HepG2 (cell line): Measurements from ENCODE around the gene PRSS12. TPM values are rescaled to one million over a fixed set of nuclear protein-coding genes. Genes with fewer than 3 reads are reported as not detected.

Experiments
- KIAA2018 ChIP-seq: sonication (generic); formaldehyde crosslinking; IDR thresholded peaks from 2 replicates; pipeline ENCODE4 v1.5.0; 2020; ENCODE audit warnings: mild to moderate bottlenecking, missing genetic modification reagents, borderline replicate concordance
- SKI ChIP-seq: fragments of 450-650 bp; IDR thresholded peaks from one replicate; pipeline ENCODE4 v1.6.1; 2018; ENCODE audit warnings: mild to moderate bottlenecking; ENCODE audit not compliant: partially characterized antibody
- SUZ12 ChIP-seq: fragments of 150-350 bp; IDR thresholded peaks from 2 replicates; pipeline ENCODE4 v1.6.1; 2014; ENCODE audit warnings: low read depth, low read length
- ZNF263 ChIP-seq: sonication (generic); formaldehyde crosslinking; IDR thresholded peaks from 2 replicates; pipeline ENCODE4 v1.4.0; 2020; ENCODE audit warnings: missing genetic modification reagents
- ZNF503 ChIP-seq: sonication (generic); formaldehyde crosslinking; IDR thresholded peaks from 2 replicates; pipeline ENCODE4 v1.4.0; 2020; ENCODE audit warnings: missing genetic modification reagents
- ZNF564 ChIP-seq: sonication (generic); formaldehyde crosslinking; IDR thresholded peaks from 2 replicates; pipeline ENCODE4 v1.8.1; 2023; ENCODE audit warnings: mild to moderate bottlenecking, missing genetic modification reagents
- polyA plus RNA-seq, 8 experiments: library from polyadenylated mRNA; depleted of rRNA in 3 of 8; stranded (reverse) in 7 of 8; unstranded in 1 of 8; fragments of >200 nt; fragmentation: Illumina TruSeq in 4 of 8; extraction: Trizol in 4 of 8; gene quantifications; 2 replicates each; pipeline versions ENCODE4 v1.2.1 to v1.2.3, GENCODE V29; 2011 to 2016; ENCODE audit warnings: low read depth in 4 of 8, missing spikeins in 1 of 8, mixed read lengths in 1 of 8; ENCODE audit not compliant: insufficient read depth in 1 of 8
- total RNA-seq, 5 experiments: library from RNA; depleted of rRNA; stranded (reverse); fragments of >200 nt; fragmentation: Illumina TruSeq; extraction: Trizol; gene quantifications; 2 replicates each; pipeline ENCODE4 v1.2.3, GENCODE V29; 2016; ENCODE audit warnings: low read depth in 1 of 5

PRSS12 gene
- total and polyA plus RNA-seq, 2 of the 13 experiments (the other 11 are each of a cell fraction or from before 2014, with no cell fraction given): 0.02 TPM; not detected in 1

DNA sequence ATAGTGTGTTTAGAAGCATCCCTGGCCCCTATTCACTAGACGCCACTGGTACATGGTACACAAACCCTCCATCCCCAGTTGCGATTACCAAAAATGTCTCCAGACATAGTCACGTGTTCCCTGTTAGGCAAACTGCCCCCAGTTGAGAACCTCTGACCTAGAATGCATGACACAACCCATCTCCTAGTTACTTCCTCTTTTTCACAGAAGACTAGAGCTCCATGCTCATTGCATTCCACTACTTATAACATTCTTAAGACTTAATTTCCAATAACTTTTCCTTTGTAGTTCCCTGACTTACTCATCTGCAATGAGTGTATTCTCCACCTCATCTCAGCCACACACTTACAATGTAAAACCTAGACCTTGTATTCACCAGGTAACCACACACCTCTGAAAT, 68.6 kb downstream of the PRSS12 start (continued):
- TF ChIP-seq ZNF503 (CRISPR knock-in tag) (no peak), KIAA2018 (CRISPR knock-in tag) (no peak), ZNF564 (CRISPR knock-in tag) (no peak), SKI (no peak), ZNF263 (CRISPR knock-in tag) (no peak), SUZ12 (no peak)
